ENCODE data around the gene NFIX.

NFIX gene

GRCh38 chr19:13122980-13123957, 128.0 kb downstream of the NFIX start:
- ATAC-seq, result no peak
- Mint-ChIP-seq H3K4me1 (peaks cover 60% of the 10 kb centered on the region), H3K27me3 (no peaks in the 10 kb centered on the region), H3K27ac (peak overlapping the region; percentile 81), H3K36me3 (ENCODE audit: low read depth) (peaks cover 29% of the 10 kb centered on the region), H3K9me3 (no peaks in the 10 kb centered on the region), H3K4me3 (no peak overlapping the region)
- DNase-seq, result no peak

- Mint-ChIP-seq H3K4me3 (no peak overlapping the region), H3K36me3 (ENCODE audit: low read depth) (peaks cover 16% of the 10 kb centered on the region), H3K9me3 (no peaks in the 10 kb centered on the region), H3K27ac (no peak overlapping the region), H3K27me3 (no peaks in the 10 kb centered on the region), H3K4me1 (peaks cover 53% of the 10 kb centered on the region)
- ATAC-seq (no peak), DNase-seq (no peak)
Measured at GRCh38 chr19:13127051-13127450, 131.8 kb downstream of the NFIX start.

GRCh38 chr19:13127811-13128575, 132.7 kb downstream of the NFIX start:
- Mint-ChIP-seq H3K4me1 (peaks cover 53% of the 10 kb centered on the region), H3K27ac (peak overlapping the region; percentile 52), H3K27me3 (no peaks in the 10 kb centered on the region), H3K9me3 (no peaks in the 10 kb centered on the region), H3K4me3 (no peak overlapping the region), H3K36me3 (ENCODE audit: low read depth) (peaks cover 18% of the 10 kb centered on the region)
- DNase-seq, result no peak
- ATAC-seq, result no peak

- H3K4me3 Mint-ChIP-seq, result no peak overlapping the region
- H3K4me1 Mint-ChIP-seq, result peaks cover 55% of the 10 kb centered on the region
- H3K27me3 Mint-ChIP-seq, result no peaks in the 10 kb centered on the region
- no peaks in the 10 kb centered on the region for H3K9me3 Mint-ChIP-seq
- DNase-seq (no peak), ATAC-seq (no peak)
- H3K27ac Mint-ChIP-seq, result no peak overlapping the region
- peaks cover 21% of the 10 kb centered on the region for H3K36me3 Mint-ChIP-seq (ENCODE audit: low read depth)
Measured at GRCh38 chr19:13128583-13128982, 133.3 kb downstream of the NFIX start.

GRCh38 chr19:13129384-13129783, 134.1 kb downstream of the NFIX start:
- no peak for DNase-seq
- Mint-ChIP-seq H3K27me3 (no peaks in the 10 kb centered on the region), H3K9me3 (no peaks in the 10 kb centered on the region), H3K4me3 (no peak overlapping the region), H3K36me3 (ENCODE audit: low read depth) (peaks cover 26% of the 10 kb centered on the region), H3K4me1 (peaks cover 59% of the 10 kb centered on the region), H3K27ac (no peak overlapping the region)
- no peak for ATAC-seq

GRCh38 chr19:13130886-13131490, 135.7 kb downstream of the NFIX start:
- Mint-ChIP-seq H3K4me1 (peaks cover 63% of the 10 kb centered on the region), H3K4me3 (no peak overlapping the region)

GRCh38 chr19:13132471-13133180, 137.4 kb downstream of the NFIX start:
- no peaks in the 10 kb centered on the region for H3K27me3 Mint-ChIP-seq
- peaks cover 31% of the 10 kb centered on the region for H3K36me3 Mint-ChIP-seq (ENCODE audit: low read depth)
- peaks cover 58% of the 10 kb centered on the region for H3K4me1 Mint-ChIP-seq
- peak; percentile 99 for ATAC-seq
- peak overlapping the region; percentile 80 for H3K4me3 Mint-ChIP-seq
- peak; percentile 71 for DNase-seq
- H3K9me3 Mint-ChIP-seq, result no peaks in the 10 kb centered on the region
- peak overlapping the region; percentile 100 for H3K27ac Mint-ChIP-seq

More at GRCh38 chr19:13130886-13131490, 135.7 kb downstream of the NFIX start:
- Mint-ChIP-seq H3K27me3 (no peaks in the 10 kb centered on the region), H3K9me3 (no peaks in the 10 kb centered on the region), H3K27ac (peak overlapping the region; percentile 100), H3K36me3 (ENCODE audit: low read depth) (peaks cover 23% of the 10 kb centered on the region)
- DNase-seq, result no peak
- no peak for ATAC-seq

- H3K36me3 Mint-ChIP-seq (ENCODE audit: low read depth), result peaks cover 34% of the 10 kb centered on the region
- no peaks in the 10 kb centered on the region for H3K27me3 Mint-ChIP-seq
- ATAC-seq (no peak), DNase-seq (no peak)
- H3K4me3 Mint-ChIP-seq, result peak overlapping the region; percentile 80
- H3K4me1 Mint-ChIP-seq, result peaks cover 52% of the 10 kb centered on the region
- H3K27ac Mint-ChIP-seq, result peak overlapping the region; percentile 100
- H3K9me3 Mint-ChIP-seq, result no peaks in the 10 kb centered on the region
Measured at GRCh38 chr19:13133241-13133870, 138.1 kb downstream of the NFIX start.

- no peak overlapping the region for H3K4me3 Mint-ChIP-seq
- H3K9me3 Mint-ChIP-seq, result no peaks in the 10 kb centered on the region
Measured at GRCh38 chr19:13134626-13135025, 139.4 kb downstream of the NFIX start.

GRCh38 chr19:13135068-13136062, 140.1 kb downstream of the NFIX start:
- H3K36me3 Mint-ChIP-seq (ENCODE audit: low read depth), result peaks cover 39% of the 10 kb centered on the region
- no peak for DNase-seq
- peaks cover 45% of the 10 kb centered on the region for H3K4me1 Mint-ChIP-seq
- no peaks in the 10 kb centered on the region for H3K9me3 Mint-ChIP-seq
- H3K27me3 Mint-ChIP-seq, result no peaks in the 10 kb centered on the region
- no peak overlapping the region for H3K4me3 Mint-ChIP-seq
- H3K27ac Mint-ChIP-seq, result no peak overlapping the region
- no peak for ATAC-seq

More at GRCh38 chr19:13134626-13135025, 139.4 kb downstream of the NFIX start:
- ATAC-seq (no peak), DNase-seq (no peak)
- H3K27me3 Mint-ChIP-seq, result no peaks in the 10 kb centered on the region
- no peak overlapping the region for H3K27ac Mint-ChIP-seq
- H3K4me1 Mint-ChIP-seq, result peaks cover 47% of the 10 kb centered on the region
- peaks cover 39% of the 10 kb centered on the region for H3K36me3 Mint-ChIP-seq (ENCODE audit: low read depth)

- no peaks in the 10 kb centered on the region for H3K9me3 Mint-ChIP-seq
- H3K4me3 Mint-ChIP-seq, result no peak overlapping the region
- H3K36me3 Mint-ChIP-seq (ENCODE audit: low read depth), result peaks cover 41% of the 10 kb centered on the region
- H3K27me3 Mint-ChIP-seq, result no peaks in the 10 kb centered on the region
- DNase-seq (no peak), ATAC-seq (no peak)
- peaks cover 28% of the 10 kb centered on the region for H3K4me1 Mint-ChIP-seq
- no peak overlapping the region for H3K27ac Mint-ChIP-seq
Measured at GRCh38 chr19:13137290-13137794, 142.1 kb downstream of the NFIX start.

- peaks cover 18% of the 10 kb centered on the region for H3K4me1 Mint-ChIP-seq
- no peak overlapping the region for H3K27ac Mint-ChIP-seq
- H3K27me3 Mint-ChIP-seq, result no peaks in the 10 kb centered on the region
- peaks cover 34% of the 10 kb centered on the region for H3K36me3 Mint-ChIP-seq (ENCODE audit: low read depth)
- no peak overlapping the region for H3K4me3 Mint-ChIP-seq
- DNase-seq (no peak), ATAC-seq (no peak)
- no peaks in the 10 kb centered on the region for H3K9me3 Mint-ChIP-seq
Measured at GRCh38 chr19:13138171-13138915, 143.1 kb downstream of the NFIX start.

Measured in activated naive CD8-positive, alpha-beta T cell treated with anti-CD3 and anti-CD28 coated beads, Interleukin-2, amount 50 U/mL, for 24 hours (primary cell).